ENCODE measurements around the gene FOXP1.

DNA sequence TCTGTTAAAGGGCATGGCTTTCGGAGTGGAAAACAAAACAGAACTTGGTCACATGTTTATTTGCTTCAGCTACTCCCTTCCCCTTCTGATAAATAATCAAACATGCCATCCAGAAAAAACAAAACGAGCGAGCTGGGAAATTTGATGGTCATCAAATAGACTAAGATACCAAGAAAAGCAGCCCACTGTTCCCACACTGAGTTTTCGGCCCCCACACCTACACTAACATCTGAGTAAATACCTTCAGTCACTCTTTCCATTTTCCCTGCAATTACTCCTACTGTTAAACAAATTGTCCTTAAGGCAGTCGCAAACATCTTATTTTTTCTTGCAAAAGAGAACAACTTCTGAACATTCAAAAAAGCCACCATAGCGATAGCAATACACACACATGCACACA is 454.6 kb downstream of the FOXP1 start:
- TF ChIP-seq, protein P1, sequence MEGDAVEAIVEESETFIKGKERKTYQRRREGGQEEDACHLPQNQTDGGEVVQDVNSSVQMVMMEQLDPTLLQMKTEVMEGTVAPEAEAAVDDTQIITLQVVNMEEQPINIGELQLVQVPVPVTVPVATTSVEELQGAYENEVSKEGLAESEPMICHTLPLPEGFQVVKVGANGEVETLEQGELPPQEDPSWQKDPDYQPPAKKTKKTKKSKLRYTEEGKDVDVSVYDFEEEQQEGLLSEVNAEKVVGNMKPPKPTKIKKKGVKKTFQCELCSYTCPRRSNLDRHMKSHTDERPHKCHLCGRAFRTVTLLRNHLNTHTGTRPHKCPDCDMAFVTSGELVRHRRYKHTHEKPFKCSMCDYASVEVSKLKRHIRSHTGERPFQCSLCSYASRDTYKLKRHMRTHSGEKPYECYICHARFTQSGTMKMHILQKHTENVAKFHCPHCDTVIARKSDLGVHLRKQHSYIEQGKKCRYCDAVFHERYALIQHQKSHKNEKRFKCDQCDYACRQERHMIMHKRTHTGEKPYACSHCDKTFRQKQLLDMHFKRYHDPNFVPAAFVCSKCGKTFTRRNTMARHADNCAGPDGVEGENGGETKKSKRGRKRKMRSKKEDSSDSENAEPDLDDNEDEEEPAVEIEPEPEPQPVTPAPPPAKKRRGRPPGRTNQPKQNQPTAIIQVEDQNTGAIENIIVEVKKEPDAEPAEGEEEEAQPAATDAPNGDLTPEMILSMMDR (IDR thresholded peaks at IDR 0.05 in 4 of 5, conservative IDR thresholded peaks at IDR 0.05 in 1 of 5), result no peak
- TF ChIP-seq POLR2A (IDR thresholded peaks at IDR 0.05), result no peak
